ENCODE results near the gene MSGN1. TPM values are rescaled to one million over a fixed set of nuclear protein-coding genes. Genes with fewer than 3 reads are reported as not detected.

MSGN1 gene
- total RNA-seq, 2 donors from 2014 or later, result not detected

Other genes with a start within 250 kb of the MSGN1 start
- gene SMC6, start 62.6 kb upstream of the MSGN1 start, total RNA-seq, result 10 to 100 TPM; 23.3 to 25.3 TPM
- gene GEN1, start 62.3 kb upstream of the MSGN1 start, total RNA-seq, result 10 to 100 TPM; 13.5 to 26.3 TPM
- gene KCNS3, start 62.2 kb downstream of the MSGN1 start, total RNA-seq, result 10 to 100 TPM; 19.0 to 21.2 TPM

Measured in left colon (tissue), 2 donors.